ENCODE measurements around the gene ERC2.

GRCh38 chr3:56275120-56275519, 193.1 kb downstream of the ERC2 start:
- TF ChIP-seq CTCF (conservative IDR thresholded peaks at IDR 0.05; ENCODE audit: low read depth, low read length), result no peak
- no peak for TF ChIP-seq EZH2 (IDR thresholded peaks at IDR 0.05; ENCODE audit: low read length, unreplicated experiment)
- no peak for TF ChIP-seq EZH2phosphoT487 (IDR thresholded peaks at IDR 0.05; ENCODE audit: borderline replicate concordance, low read length)

Measured in PC-3 (cell line).